Stomach (tissue), 9 donors: ENCODE data around the gene FBXO36. TPM values are rescaled to one million over a fixed set of nuclear protein-coding genes. Genes with fewer than 3 reads are reported as not detected.

ENCODE experiments used
- DNase-seq, 2 donors: peaks; one replicate each; pipeline versions ENCODE4 v3.0.0 to v3.0.0-alpha.2; 2013 to 2019
- H3K27ac ChIP-seq, 5 donors: fragments of 200-600 bp in 4 of 5; sonication (generic) in 4 of 5; one replicate each; pipeline ENCODE4 v1.5.1; 2013 to 2019; ENCODE audit warnings: mild to moderate bottlenecking in 1 of 5, moderate library complexity in 1 of 5
- H3K27me3 ChIP-seq, 3 donors: fragments of 200-600 bp; sonication (generic); one replicate each; pipeline ENCODE4 v1.5.1; 2017 to 2019; ENCODE audit warnings: mixed run types in 1 of 3
- H3K36me3 ChIP-seq, 4 donors: fragments of 200-600 bp; sonication (generic); 1 replicate in 3 of 4; 2 replicates in 1 of 4; pipeline ENCODE4 v1.5.1; 2016 to 2019
- H3K4me1 ChIP-seq, 4 donors: fragments of 200-600 bp; sonication (generic); one replicate each; pipeline ENCODE4 v1.5.1; 2016 to 2019
- H3K4me3 ChIP-seq, 4 donors: fragments of 200-600 bp; sonication (generic) in 3 of 4; one replicate each; pipeline ENCODE4 v1.5.1; 2016 to 2019; ENCODE audit warnings: mild to moderate bottlenecking in 1 of 4
- H3K9me3 ChIP-seq, 4 donors: fragments of 200-600 bp; sonication (generic); one replicate each; pipeline ENCODE4 v1.5.1; 2016 to 2019
- CTCF ChIP-seq, 7 experiments: fragments of 450-650 bp in 4 of 7; fragments of 200-600 bp in 3 of 7; sonication (generic) in 3 of 7; IDR thresholded peaks; one replicate each; pipeline ENCODE4 v1.5.1; 2016 to 2019; ENCODE audit warnings: antibody characterized with exemption in 7 of 7, control low read depth in 2 of 7, mild to moderate bottlenecking in 1 of 7
- EP300 ChIP-seq: sonication (generic); formaldehyde crosslinking; IDR thresholded peaks from one replicate; pipeline ENCODE4 v1.6.1; 2017; ENCODE audit warnings: antibody characterized with exemption
- POLR2A ChIP-seq, 4 donors: fragments of 450-650 bp; IDR thresholded peaks; one replicate each; pipeline ENCODE4 v1.6.1; 2016; ENCODE audit warnings: antibody characterized with exemption in 4 of 4, control low read depth in 2 of 4, mild to moderate bottlenecking in 1 of 4, moderate library complexity in 1 of 4
- POLR2AphosphoS5 ChIP-seq, 3 donors: sonication (generic); formaldehyde crosslinking; IDR thresholded peaks; one replicate each; pipeline ENCODE4 v1.6.1; 2016; ENCODE audit warnings: antibody characterized with exemption in 3 of 3
- WGBS, 5 donors: extraction: QIAGEN DNeasy Blood & Tissue Kit in 3 of 5; methylation state at CpG; one replicate each; pipeline versions ENCODE4 v1.1.5 to v1.1.7; 2013 to 2018; 5-methylcytosine and 5-hydroxymethylcytosine counted together
- intact Hi-C: fragments of 100-400 bp; cut with DNase I; formaldehyde crosslinking; loops from one replicate; pipeline ENCODE4 v1.15.1; 2023; ENCODE audit warnings: low total_unique reads
- polyA plus RNA-seq, 3 donors: library from polyadenylated mRNA; stranded (reverse); fragments of 200-250 nt; gene quantifications; one replicate each; pipeline ENCODE4 v1.2.3, GENCODE V29; 2013
- total RNA-seq, 5 donors: library from RNA; depleted of rRNA; stranded (reverse); fragments of >200 nt; gene quantifications; one replicate each; pipeline versions ENCODE4 v1.1.0 to v1.2.3, GENCODE V29; 2014 to 2016
- donor health status: healthy with polysubstance abuse.
- donor health status: Bipolar disorder and iron deficiency.
- donor health status: healthy.

The FBXO36 gene
- total and polyA plus RNA-seq, 8 donors: 0.58 to 12.1 (median 1.2) TPM; not detected in 1

- no peak overlapping the region for H3K27ac ChIP-seq
- no peak for TF ChIP-seq CTCF (IDR thresholded peaks at IDR 0.05)
- TF ChIP-seq EP300: no peak
- no peak for TF ChIP-seq POLR2A (IDR thresholded peaks at IDR 0.05)
- TF ChIP-seq POLR2AphosphoS5 (IDR thresholded peaks at IDR 0.05): no peak
- no peaks in the 10 kb centered on the region for H3K27me3 ChIP-seq
- no peak overlapping the region for H3K4me3 ChIP-seq
- H3K4me1 ChIP-seq: no peaks in the 10 kb centered on the region
- WGBS, 5 donors: 93 to 97% (median 96%) methylated on average over 4 of the region's 4 CpGs
- no peaks in the 10 kb centered on the region for H3K36me3 ChIP-seq
- H3K9me3 ChIP-seq: no peaks in the 10 kb centered on the region
- DNase-seq: no peak
- intact Hi-C loops: no loop called here
Observed at GRCh38 chr2:230023313-230023712, 101.0 kb downstream of the FBXO36 start.

GRCh38 chr2:230042195-230042594 lies 119.9 kb downstream of the FBXO36 start:
- Histone ChIP-seq H3K4me3 (no peak overlapping the region), H3K4me1 (no peaks in the 10 kb centered on the region), H3K27ac (no peak overlapping the region), H3K27me3 (no peaks in the 10 kb centered on the region), H3K9me3 (no peaks in the 10 kb centered on the region), H3K36me3 (peaks cover 0 to 21% (median 13%) of the 10 kb centered on the region in 4 donors)
- TF ChIP-seq EP300 (no peak), CTCF (IDR thresholded peaks at IDR 0.05) (no peak), POLR2AphosphoS5 (IDR thresholded peaks at IDR 0.05) (no peak), POLR2A (IDR thresholded peaks at IDR 0.05) (no peak)
- 87 to 97% (median 96%) methylated on average over 1 of the region's 1 CpG for WGBS, 5 donors
- intact Hi-C loops: no loop called here
- DNase-seq: no peak

- Histone ChIP-seq H3K36me3 (peaks cover 0 to 21% (median 13%) of the 10 kb centered on the region in 4 donors), H3K27ac (no peak overlapping the region), H3K4me1 (no peaks in the 10 kb centered on the region), H3K4me3 (no peak overlapping the region), H3K9me3 (no peaks in the 10 kb centered on the region), H3K27me3 (no peaks in the 10 kb centered on the region)
- TF ChIP-seq POLR2A (IDR thresholded peaks at IDR 0.05): no peak
- no peak for TF ChIP-seq EP300
- no peak for TF ChIP-seq POLR2AphosphoS5 (IDR thresholded peaks at IDR 0.05)
- TF ChIP-seq CTCF (IDR thresholded peaks at IDR 0.05): no peak
- WGBS, 5 donors: 76 to 95% (median 89%) methylated on average over 5 of the region's 5 CpGs
- intact Hi-C loops: no loop called here
- no peak for DNase-seq
Observed at GRCh38 chr2:230043025-230043424, 120.7 kb downstream of the FBXO36 start.

GRCh38 chr2:230043461-230043860 lies 121.2 kb downstream of the FBXO36 start:
- Histone ChIP-seq H3K4me3 (no peak overlapping the region), H3K9me3 (no peaks in the 10 kb centered on the region), H3K27ac (no peak overlapping the region), H3K36me3 (peaks cover 0 to 21% (median 13%) of the 10 kb centered on the region in 4 donors), H3K27me3 (no peaks in the 10 kb centered on the region), H3K4me1 (no peaks in the 10 kb centered on the region)
- intact Hi-C loops: no loop called here
- no peak for DNase-seq
- TF ChIP-seq CTCF (IDR thresholded peaks at IDR 0.05) (no peak), POLR2A (IDR thresholded peaks at IDR 0.05) (no peak), EP300 (no peak), POLR2AphosphoS5 (IDR thresholded peaks at IDR 0.05) (no peak)
- WGBS, 5 donors: 88 to 100% (median 92%) methylated on average over 2 of the region's 2 CpGs
